H1 (cell line): Measurements from ENCODE around the gene PDK1. TPM values are rescaled to one million over a fixed set of nuclear protein-coding genes. Genes with fewer than 3 reads are reported as not detected.

ENCODE experiments used
- CTCF ChIA-PET: fragments of 300-600 bp; sonication (Branson Sonifier 250); formaldehyde crosslinking; loops from one replicate; lab custom pipeline; 2021; ENCODE audit not compliant: partially characterized antibody; lab: Charles Lee
- POLR2A ChIA-PET: fragments of 300-600 bp; sonication (Branson Sonifier 250); formaldehyde crosslinking; loops from one replicate; lab custom pipeline; 2021; ENCODE audit warnings: inconsistent platforms; ENCODE audit not compliant: partially characterized antibody; lab: Charles Lee
- DNase-seq, 2 experiments: peaks; one replicate each; pipeline versions ENCODE4 v3.0.0 to v3.0.0-alpha.2; 2010 to 2022; ENCODE audit warnings: low spot score in 2 of 2, low read depth in 1 of 2, mixed read lengths in 1 of 2
- FAIRE-seq: peaks from 2 replicates; lab custom pipeline; 2011; peaks lifted over from hg19 to GRCh38; lab: Jason Lieb, UNC
- H2AFZ ChIP-seq: 2 replicates; pipeline ENCODE4 v1.8.1; 2012; ENCODE audit warnings: low read length, inconsistent platforms
- H2AK5ac ChIP-seq: 2 replicates; pipeline ENCODE4 v1.6.1; 2013; ENCODE audit warnings: low read depth, low read length
- H2BK120ac ChIP-seq: replicated peaks from 2 replicates; pipeline ENCODE3; 2013; ENCODE audit warnings: low read depth, low read length, inconsistent platforms
- H2BK12ac ChIP-seq: 2 replicates; pipeline ENCODE4 v1.6.1; 2013; ENCODE audit warnings: low read depth, low read length
- H2BK15ac ChIP-seq: 2 replicates; pipeline ENCODE4 v1.6.1; 2013; ENCODE audit warnings: low read length
- H2BK20ac ChIP-seq: 2 replicates; pipeline ENCODE4 v1.6.1; 2013; ENCODE audit warnings: low read length
- H2BK5ac ChIP-seq: 2 replicates; pipeline ENCODE4 v1.6.1; 2013; ENCODE audit warnings: low read depth, low read length
- H3K14ac ChIP-seq: 2 replicates; pipeline ENCODE4 v1.6.1; 2013; ENCODE audit warnings: inconsistent platforms; ENCODE audit not compliant: insufficient read length
- H3K18ac ChIP-seq: 2 replicates; pipeline ENCODE4 v1.6.1; 2013; ENCODE audit warnings: low read length; ENCODE audit errors: extremely low read depth
- H3K23ac ChIP-seq: 2 replicates; pipeline ENCODE4 v1.6.1; 2013; ENCODE audit warnings: inconsistent platforms; ENCODE audit not compliant: insufficient read length
- H3K23me2 ChIP-seq: 2 replicates; pipeline ENCODE4 v1.6.1; 2013; ENCODE audit warnings: low read depth, low read length
- H3K27ac ChIP-seq: 2 replicates; pipeline ENCODE4 v1.6.1; 2011; ENCODE audit warnings: low read depth, low read length, inconsistent platforms
- H3K27me3 ChIP-seq, 4 experiments: replicated peaks in 1 of 4; 1 replicate in 1 of 4; 2 replicates in 3 of 4; pipeline versions ENCODE4 v1.6.1 to v1.8.1; 2011 to 2013; ENCODE audit warnings: low read length in 3 of 4, mild to moderate bottlenecking in 3 of 4, inconsistent platforms in 2 of 4, mixed read lengths in 2 of 4, moderate library complexity in 1 of 4; ENCODE audit not compliant: control insufficient read depth in 3 of 4, insufficient read depth in 3 of 4; ENCODE audit errors: extremely low read depth in 1 of 4
- H3K36me3 ChIP-seq, 4 experiments: 2 replicates each; pipeline versions ENCODE4 v1.6.1 to v1.8.1; 2011 to 2013; ENCODE audit warnings: mild to moderate bottlenecking in 4 of 4, low read length in 3 of 4, moderate library complexity in 2 of 4, control low read depth in 1 of 4, inconsistent platforms in 1 of 4; ENCODE audit not compliant: insufficient read depth in 4 of 4, control insufficient read depth in 2 of 4
- H3K4ac ChIP-seq: replicated peaks from 2 replicates; pipeline ENCODE3; 2013; ENCODE audit warnings: low read length, low read depth, mixed read lengths, inconsistent platforms; ENCODE audit not compliant: insufficient read length
- H3K4me1 ChIP-seq, 4 experiments: replicated peaks in 1 of 4; 1 replicate in 1 of 4; 2 replicates in 3 of 4; pipeline versions ENCODE4 v1.6.1 to v1.8.1; 2011 to 2013; ENCODE audit warnings: low read length in 3 of 4, inconsistent platforms in 2 of 4, mixed read lengths in 1 of 4; ENCODE audit not compliant: insufficient read depth in 4 of 4, control insufficient read depth in 3 of 4
- H3K4me2 ChIP-seq, 2 experiments: 2 replicates each; pipeline versions ENCODE4 v1.6.1 to v1.8.1; 2011 to 2013; ENCODE audit warnings: low read depth in 2 of 2, low read length in 2 of 2, control low read depth in 1 of 2, inconsistent platforms in 1 of 2, mild to moderate bottlenecking in 1 of 2; ENCODE audit not compliant: insufficient read depth in 1 of 2
- H3K4me3 ChIP-seq, 4 experiments: fragments of 200-600, 300-600 bp in 1 of 4; sonication (generic), shearing (Covaris generic), sonication (Bioruptor Twin) in 1 of 4; 2 replicates each; pipeline versions ENCODE4 v1.5.1 to v1.8.1; 2011 to 2016; ENCODE audit warnings: low read length in 4 of 4, low read depth in 3 of 4, control low read depth in 2 of 4, inconsistent platforms in 2 of 4, mild to moderate bottlenecking in 2 of 4, mixed read lengths in 1 of 4, moderate library complexity in 1 of 4; ENCODE audit not compliant: insufficient read depth in 2 of 4; ENCODE audit errors: extremely low read depth in 1 of 4
- H3K56ac ChIP-seq: replicated peaks from 2 replicates; pipeline ENCODE3; 2013; ENCODE audit warnings: low read depth, mild to moderate bottlenecking, mixed read lengths, low read length, inconsistent platforms; ENCODE audit not compliant: insufficient read length
- H3K79me1 ChIP-seq: 2 replicates; pipeline ENCODE4 v1.6.1; 2013; ENCODE audit warnings: low read depth, low read length, control low read depth
- H3K79me2 ChIP-seq, 2 experiments: 2 replicates each; pipeline versions ENCODE4 v1.6.1 to v1.8.1; 2012 to 2013; ENCODE audit warnings: low read length in 2 of 2, mild to moderate bottlenecking in 2 of 2, inconsistent platforms in 1 of 2; ENCODE audit not compliant: insufficient read depth in 2 of 2, control insufficient read depth in 1 of 2
- H3K9ac ChIP-seq, 4 experiments: replicated peaks in 1 of 4; 1 replicate in 1 of 4; 2 replicates in 3 of 4; pipeline versions ENCODE4 v1.6.1 to v1.8.1; 2011 to 2013; ENCODE audit warnings: low read depth in 3 of 4, low read length in 3 of 4, control low read depth in 2 of 4, mild to moderate bottlenecking in 2 of 4, moderate library complexity in 2 of 4, inconsistent platforms in 1 of 4; ENCODE audit errors: extremely low read depth in 1 of 4
- H3K9me3 ChIP-seq, 2 experiments: 2 replicates each; pipeline versions ENCODE4 v1.6.1 to v1.8.1; 2012 to 2013; ENCODE audit warnings: mild to moderate bottlenecking in 2 of 2, moderate library complexity in 2 of 2, control low read depth in 1 of 2, inconsistent platforms in 1 of 2, low read depth in 1 of 2, low read length in 1 of 2, mixed read lengths in 1 of 2; ENCODE audit not compliant: insufficient read depth in 2 of 2
- H4K20me1 ChIP-seq, 2 experiments: replicated peaks in 1 of 2; 2 replicates each; pipeline versions ENCODE3 to v1.8.1; 2011 to 2013; ENCODE audit warnings: inconsistent platforms in 2 of 2, low read length in 2 of 2, mild to moderate bottlenecking in 1 of 2; ENCODE audit not compliant: insufficient read depth in 2 of 2, control insufficient read depth in 1 of 2
- H4K5ac ChIP-seq: 2 replicates; pipeline ENCODE4 v1.6.1; 2013; ENCODE audit warnings: low read length, low read depth, mixed read lengths, inconsistent platforms; ENCODE audit not compliant: insufficient read length
- H4K8ac ChIP-seq: 2 replicates; pipeline ENCODE4 v1.8.0; 2013; ENCODE audit warnings: mild to moderate bottlenecking, moderate library complexity, low read length, inconsistent platforms; ENCODE audit not compliant: insufficient read depth; ENCODE audit errors: extremely low read depth
- H4K91ac ChIP-seq: replicated peaks from 2 replicates; pipeline ENCODE3; 2013; ENCODE audit warnings: low read length, mixed read lengths, inconsistent platforms; ENCODE audit not compliant: insufficient read length
- FOSL1 ChIP-seq: IDR thresholded peaks from 2 replicates; pipeline ENCODE4 v1.6.1; 2011; ENCODE audit warnings: mild to moderate bottlenecking, low read depth, low read length, moderate library complexity; ENCODE audit not compliant: insufficient read depth
- KDM4A ChIP-seq: IDR thresholded peaks from one replicate; pipeline ENCODE4 v1.7.1; 2012; ENCODE audit warnings: low read depth, mild to moderate bottlenecking, moderate library complexity, low read length, inconsistent platforms; ENCODE audit not compliant: severe bottlenecking
- SIX5 ChIP-seq: IDR thresholded peaks from 2 replicates; pipeline ENCODE4 v1.6.1; 2011; ENCODE audit warnings: mild to moderate bottlenecking, low read depth, low read length
- WGBS, 2 experiments: shearing (Covaris generic) in 1 of 2; methylation state at CpG; one replicate each; pipeline versions ENCODE4 v1.1.6 to v1.1.7; 2013 to 2015; ENCODE audit warnings: low lambda C conversion rate in 2 of 2, mixed read lengths in 2 of 2, inconsistent platforms in 1 of 2, low coverage in 1 of 2, missing lambda C conversion rate in 1 of 2; ENCODE audit not compliant: insufficient replicate concordance in 2 of 2, insufficient coverage in 1 of 2, insufficient read length in 1 of 2; ENCODE audit errors: extremely low coverage in 1 of 2, missing lambda C conversion rate in 1 of 2; 5-methylcytosine and 5-hydroxymethylcytosine counted together
- polyA plus RNA-seq, 7 experiments: library from polyadenylated mRNA; depleted of rRNA in 3 of 7; stranded (reverse) in 5 of 7; unstranded in 2 of 7; fragments of >200 nt in 5 of 7; fragments of 200-250 nt in 2 of 7; gene quantifications; 1 replicate in 5 of 7; 2 replicates in 1 of 7; 4 replicates in 1 of 7; pipeline versions ENCODE4 v1.2.1 to v1.2.3, GENCODE V29; 2011 to 2013; ENCODE audit warnings: missing spikeins in 2 of 7, mixed read lengths in 2 of 7
- total RNA-seq: library from RNA; stranded (reverse); fragmentation: NEBNext Ultra II Directional; extraction: Animal tissue kit (Norgen Biotek cat#: 25700); gene quantifications from 2 replicates; pipeline ENCODE4 v1.2.1, GENCODE V29; 2021

The PDK1 gene
- total and polyA plus RNA-seq, 2 of the 8 experiments (the other 6 are each of a cell fraction or from before 2014, with no cell fraction given): 18.2 to 21.9 TPM

GRCh38 chr2:172647439-172647838 is 91.5 kb downstream of the PDK1 start:
- Histone ChIP-seq H2AFZ (no peak overlapping the region), H3K23ac (no peak overlapping the region), H3K4ac (no peak overlapping the region), H2BK20ac (no peak overlapping the region), H3K23me2 (no peaks in the 10 kb centered on the region), H3K36me3 (no peaks in the 10 kb centered on the region), H2BK5ac (no peak overlapping the region), H3K27me3 (no peaks in the 10 kb centered on the region), H3K4me1 (no peaks in the 10 kb centered on the region), H3K79me2 (no peaks in the 10 kb centered on the region), H3K9me3 (peaks cover 11 to 13% of the 10 kb centered on the region in 2 experiments), H3K27ac (no peak overlapping the region), H4K5ac (no peak overlapping the region), H3K18ac (no peak overlapping the region), H4K8ac (no peak overlapping the region), H3K56ac (no peak overlapping the region), H3K79me1 (no peaks in the 10 kb centered on the region), H3K9ac (no peak overlapping the region), H2BK15ac (no peak overlapping the region), H3K4me3 (no peak overlapping the region), H2BK12ac (no peak overlapping the region), H4K91ac (no peak overlapping the region), H2AK5ac (no peak overlapping the region), H3K4me2 (no peak overlapping the region), H3K14ac (no peak overlapping the region), H2BK120ac (no peak overlapping the region), H4K20me1 (no peaks in the 10 kb centered on the region)
- TF ChIP-seq SIX5: no peak
- no peak for TF ChIP-seq FOSL1
- TF ChIP-seq KDM4A: no peak
- ChIA-PET POLR2A (no interaction called here), CTCF (interaction anchor here (0.7 to 1.5 kb wide), 2 partner anchors 53 to 160 kb away, joined by 3 read pairs; no protein-coding TSS in a partner anchor)
- 95% methylated on average over 1 of the region's 1 CpG; no CpG with 5 or more reads in 1 of the 2 experiments for WGBS, 2 experiments
- FAIRE-seq: no peak
- no peak for DNase-seq
